GM08714 (cell line): Measurements from ENCODE around the gene SMAD5.
A peak's percentile ranks its signal among the peaks of the same experiment; 100 is the strongest.

Source experiments
- H3K4me3 ChIP-seq: fragments of 200-500 bp; sonication (Bioruptor generic); 2 replicates; pipeline ENCODE4 v1.5.1; 2014; ENCODE audit warnings: mild to moderate bottlenecking, low read length, inconsistent platforms
- ZNF274 ChIP-seq: IDR thresholded peaks from 2 replicates; pipeline ENCODE4 v1.6.1; 2012; ENCODE audit warnings: mild to moderate bottlenecking, low read depth, low read length

Gene SMAD5

DNA sequence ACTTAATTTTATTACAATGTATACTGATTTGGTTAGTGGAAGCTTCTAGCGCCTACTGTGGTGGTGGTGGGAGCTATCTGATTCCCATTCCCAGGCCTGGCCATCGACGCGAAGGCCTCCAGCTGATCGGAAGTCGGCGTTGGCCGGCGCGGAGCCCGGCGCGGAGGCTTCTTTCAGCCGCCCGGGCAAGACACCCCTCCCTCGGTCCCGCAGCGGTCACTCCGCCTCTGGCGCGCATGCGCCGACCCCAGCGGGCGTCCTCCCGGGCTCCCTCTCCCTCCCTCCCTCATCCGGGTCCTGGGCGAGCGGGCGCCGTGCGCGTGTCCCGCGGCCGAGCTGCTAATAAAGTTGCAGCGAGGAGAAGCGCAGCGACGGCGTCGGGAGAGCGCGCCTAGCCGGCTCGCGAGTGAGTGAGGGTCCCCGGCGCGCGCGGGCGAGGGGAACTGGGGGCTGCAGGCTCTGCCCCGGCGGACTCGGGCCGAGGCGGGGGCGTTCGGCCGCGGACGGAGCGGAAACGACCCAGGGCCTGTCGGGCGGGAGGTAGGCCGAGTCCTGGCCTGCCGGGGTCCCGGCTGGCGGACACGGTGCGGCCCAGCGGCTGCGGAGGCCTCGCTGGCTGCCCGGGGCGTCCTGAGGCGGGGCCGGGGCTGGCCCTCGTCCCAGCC, at the start of gene SMAD5:
TSS of gene SMAD5 (plus strand) at position 289 of the 665 bp plus-strand sequence. CDS start 20,916 bp downstream, outside the sequence.
- H3K4me3 ChIP-seq = peak within 1 kb of the TSS; percentile 77
- TF ChIP-seq ZNF274 = no peak

DNA sequence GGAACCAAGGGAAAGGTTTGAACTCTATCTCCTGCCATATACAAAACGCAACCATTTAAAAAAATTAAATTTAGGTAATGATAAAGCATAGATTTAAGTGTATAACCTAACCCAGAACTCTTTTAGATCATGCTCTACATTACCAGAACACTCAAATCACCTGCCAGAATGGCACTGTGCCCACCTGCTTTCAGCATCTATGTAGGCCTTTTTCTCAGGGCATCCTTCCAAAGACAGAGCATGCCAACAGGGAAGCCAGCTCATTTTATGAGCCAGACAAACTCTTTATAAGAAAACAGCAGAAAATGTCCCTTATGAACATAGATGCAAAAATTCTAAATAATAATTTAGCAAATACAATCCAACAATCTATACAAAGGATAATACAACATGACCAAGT, 47.9 kb upstream of the SMAD5 start:
- H3K4me3 ChIP-seq = no peak overlapping the region
- TF ChIP-seq ZNF274 = no peak

DNA sequence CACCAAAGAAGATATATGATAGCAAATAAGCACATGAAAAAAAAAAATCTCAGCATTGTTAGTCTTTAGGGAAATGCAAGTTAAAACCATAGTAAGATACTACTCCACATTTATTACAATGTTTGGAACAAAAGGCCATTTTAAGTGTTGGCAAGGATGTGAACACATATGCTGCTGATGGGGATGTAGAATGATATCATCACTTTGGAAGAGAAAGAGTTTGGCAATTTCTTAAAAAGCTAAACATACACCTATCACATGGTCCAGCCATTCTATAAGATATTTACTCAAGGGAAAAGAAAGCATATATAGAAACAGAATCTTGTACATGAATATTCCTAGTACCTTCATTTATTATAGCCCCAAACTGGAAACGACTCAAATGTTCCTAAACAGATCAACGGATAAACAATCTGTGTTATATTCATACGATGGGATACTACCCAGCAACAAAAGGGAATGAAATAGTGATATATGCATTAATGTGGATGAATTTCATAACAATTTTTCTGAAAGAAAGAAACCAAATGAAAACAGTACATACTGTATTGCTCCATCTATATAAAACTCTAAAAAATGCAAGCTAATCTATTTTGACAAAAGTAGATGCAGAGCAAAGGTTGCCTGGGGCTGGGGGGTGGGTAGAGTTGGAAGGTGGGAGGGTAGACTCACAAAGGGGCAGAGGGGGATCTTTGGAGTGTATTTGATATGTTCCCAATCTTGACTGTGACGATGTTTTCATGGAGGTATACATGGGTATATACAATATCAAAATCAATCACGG, 45.7 kb upstream of the SMAD5 start:
- no peak for TF ChIP-seq ZNF274

DNA sequence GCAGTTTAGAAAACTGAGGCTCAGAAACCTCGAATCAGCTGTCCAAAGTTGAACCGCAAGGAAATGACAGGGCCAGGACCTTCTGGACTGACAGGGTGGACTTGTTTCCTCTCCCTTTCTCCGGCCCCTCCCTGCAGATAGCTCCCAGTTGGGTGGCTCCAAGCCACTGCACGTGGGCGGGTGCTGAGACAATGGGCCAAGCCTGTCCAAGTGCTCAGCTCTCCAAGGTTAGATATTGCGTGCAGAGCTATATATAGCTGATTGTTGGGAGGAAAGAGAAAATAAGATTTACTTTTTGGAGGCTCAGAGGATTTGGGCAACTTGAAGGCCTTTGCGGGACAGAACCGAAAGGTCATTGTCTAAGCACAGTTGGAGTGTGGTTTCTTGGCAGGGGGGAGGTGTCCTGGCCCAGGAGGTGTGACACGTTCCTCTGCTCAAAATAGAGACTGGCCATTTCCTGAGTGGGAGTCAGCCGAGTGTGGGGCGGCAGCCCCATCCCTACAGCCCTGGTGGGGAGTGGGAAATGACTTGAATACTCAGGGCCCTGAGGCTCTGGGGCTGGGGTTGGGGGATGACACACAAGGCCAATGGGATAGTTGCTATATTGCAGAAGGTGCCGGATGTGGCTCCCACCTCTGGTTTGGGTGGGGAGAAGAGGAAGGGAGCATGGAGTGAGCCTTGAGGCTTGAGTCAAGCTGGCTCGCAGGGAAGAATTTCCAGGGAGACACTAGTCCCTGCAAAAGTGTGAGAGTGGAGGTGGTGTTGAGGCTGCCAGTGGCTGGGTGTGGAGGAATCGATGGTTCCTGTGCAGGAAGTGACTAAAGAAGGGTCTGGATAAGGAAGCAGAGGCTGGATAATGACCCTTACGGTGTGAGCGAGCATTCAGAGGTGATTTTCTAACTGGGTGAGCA, 44.4 kb upstream of the SMAD5 start:
- TF ChIP-seq ZNF274 = no peak

More for the DNA sequence above, 45.7 kb upstream of the SMAD5 start:
- H3K4me3 ChIP-seq = no peak overlapping the region

DNA sequence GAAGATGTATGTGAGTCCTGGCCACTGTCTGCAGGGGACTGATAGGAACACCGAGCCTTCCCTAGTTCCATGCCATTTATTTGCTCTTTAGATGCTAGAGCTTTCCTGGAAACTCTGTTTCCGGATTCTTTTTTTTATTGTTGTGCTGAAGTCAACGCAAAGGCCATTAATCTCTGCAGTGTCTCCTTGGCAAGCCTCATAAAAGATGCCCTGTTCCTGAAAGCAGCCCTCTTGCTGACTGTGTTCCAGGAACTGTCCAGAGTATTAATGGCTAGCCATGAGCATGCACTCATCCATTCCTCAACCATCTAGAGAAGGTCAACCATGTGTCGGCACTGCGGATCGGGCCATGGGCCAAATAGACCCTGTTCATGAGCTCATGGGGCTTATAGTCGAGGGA, 42.9 kb upstream of the SMAD5 start:
- H3K4me3 ChIP-seq = no peak overlapping the region
- no peak for TF ChIP-seq ZNF274

More for the DNA sequence above, 44.4 kb upstream of the SMAD5 start:
- no peak overlapping the region for H3K4me3 ChIP-seq

DNA sequence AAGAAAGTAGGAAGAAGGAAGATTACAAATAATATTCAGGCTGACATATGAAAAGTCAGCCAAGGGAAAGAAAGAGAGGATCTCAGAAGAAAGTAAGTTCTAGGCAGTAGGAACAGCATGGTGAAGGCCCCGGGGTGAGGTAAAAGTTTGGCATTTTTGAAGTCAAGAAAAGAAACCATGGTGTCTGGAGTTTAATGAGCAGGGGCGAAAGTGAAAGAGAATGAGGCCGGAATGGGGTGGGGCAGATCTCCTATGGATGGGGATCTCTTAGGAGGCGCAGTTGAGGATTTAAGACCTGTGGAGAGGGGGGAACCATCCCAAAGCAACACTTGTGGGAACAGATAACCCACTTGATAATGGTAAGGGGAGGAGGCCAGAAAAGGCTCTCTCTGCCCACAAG, 42.3 kb upstream of the SMAD5 start:
- no peak overlapping the region for H3K4me3 ChIP-seq
- TF ChIP-seq ZNF274 = no peak

GRCh38 chr5:136094189-136094912, 38.3 kb upstream of the SMAD5 start:
- no peak overlapping the region for H3K4me3 ChIP-seq
- TF ChIP-seq ZNF274 = no peak

GRCh38 chr5:136094913-136095641, 37.6 kb upstream of the SMAD5 start:
- no peak for TF ChIP-seq ZNF274
- no peak overlapping the region for H3K4me3 ChIP-seq

DNA sequence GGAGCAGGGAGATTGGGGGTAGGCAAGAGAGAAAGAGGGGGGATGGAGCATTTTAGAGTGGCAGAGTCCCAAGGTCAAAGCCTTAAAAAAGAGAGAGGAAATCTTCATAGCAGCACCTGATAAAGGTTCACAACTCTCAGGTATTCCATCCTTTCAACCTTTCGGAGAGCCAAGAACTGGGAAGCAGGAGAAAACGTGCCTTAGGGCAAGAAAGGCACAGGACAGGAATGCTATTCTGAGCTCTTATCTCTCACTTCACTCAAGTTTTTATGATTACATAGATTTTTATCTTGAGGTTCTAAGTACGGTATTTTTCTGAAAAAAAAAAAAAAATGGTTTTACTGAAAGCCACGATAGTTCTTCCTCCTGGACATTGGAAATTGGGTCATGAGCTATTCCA, 34.5 kb upstream of the SMAD5 start:
- TF ChIP-seq ZNF274 = no peak
- H3K4me3 ChIP-seq = no peak overlapping the region

DNA sequence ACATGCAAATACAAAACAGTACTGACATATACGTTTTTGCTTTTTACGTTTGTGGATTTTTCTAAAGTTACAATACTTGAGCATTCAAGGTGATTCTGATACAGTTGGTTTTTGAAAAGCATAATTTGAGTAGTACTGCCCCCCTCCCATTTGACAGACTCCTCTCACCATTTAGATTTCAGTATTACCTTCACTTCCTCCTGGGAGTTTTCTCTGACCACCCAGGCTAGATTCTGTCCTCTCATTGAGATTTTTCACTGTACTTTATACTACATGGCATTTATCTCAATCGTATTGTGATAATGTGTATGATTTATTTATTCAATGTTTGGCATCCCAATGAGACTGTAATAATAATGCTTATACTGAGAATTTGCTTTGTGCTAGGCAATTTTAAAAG, 32.8 kb upstream of the SMAD5 start:
- H3K4me3 ChIP-seq = no peak overlapping the region
- TF ChIP-seq ZNF274 = no peak

DNA sequence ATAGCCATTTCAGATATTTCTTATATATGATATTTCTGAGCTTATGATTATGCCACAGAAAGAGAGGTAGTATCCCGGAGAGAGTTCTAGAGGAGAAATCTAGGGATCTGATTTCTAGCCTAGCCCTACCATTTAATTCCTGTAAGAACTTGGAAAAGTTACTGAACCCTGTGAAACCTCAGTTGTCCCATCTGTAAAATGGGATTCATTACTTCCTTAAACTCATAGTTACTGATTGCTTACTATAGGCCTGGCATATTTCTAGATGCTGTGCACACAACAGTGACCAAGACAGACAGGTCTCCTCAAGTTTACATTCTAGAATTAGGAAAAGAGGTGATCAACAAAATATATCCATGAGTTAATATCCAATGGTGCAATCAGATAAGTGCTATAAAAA, 30.8 kb upstream of the SMAD5 start:
- TF ChIP-seq ZNF274 = no peak
- no peak overlapping the region for H3K4me3 ChIP-seq

GRCh38 chr5:136103118-136103517, 29.5 kb upstream of the SMAD5 start:
- TF ChIP-seq ZNF274 = no peak
- H3K4me3 ChIP-seq = no peak overlapping the region

- TF ChIP-seq ZNF274 = no peak
- H3K4me3 ChIP-seq = no peak overlapping the region
These were observed 28.2 kb upstream of the SMAD5 start for GRCh38 chr5:136104306-136104965.
